ENCODE results near the gene ZNF530. TPM values are rescaled to one million over a fixed set of nuclear protein-coding genes. Genes with fewer than 3 reads are reported as not detected.

The ZNF530 gene
- total and polyA plus RNA-seq, 5 experiments from 2014 or later: 0.98 to 14.2 (median 5.6) TPM

DNA sequence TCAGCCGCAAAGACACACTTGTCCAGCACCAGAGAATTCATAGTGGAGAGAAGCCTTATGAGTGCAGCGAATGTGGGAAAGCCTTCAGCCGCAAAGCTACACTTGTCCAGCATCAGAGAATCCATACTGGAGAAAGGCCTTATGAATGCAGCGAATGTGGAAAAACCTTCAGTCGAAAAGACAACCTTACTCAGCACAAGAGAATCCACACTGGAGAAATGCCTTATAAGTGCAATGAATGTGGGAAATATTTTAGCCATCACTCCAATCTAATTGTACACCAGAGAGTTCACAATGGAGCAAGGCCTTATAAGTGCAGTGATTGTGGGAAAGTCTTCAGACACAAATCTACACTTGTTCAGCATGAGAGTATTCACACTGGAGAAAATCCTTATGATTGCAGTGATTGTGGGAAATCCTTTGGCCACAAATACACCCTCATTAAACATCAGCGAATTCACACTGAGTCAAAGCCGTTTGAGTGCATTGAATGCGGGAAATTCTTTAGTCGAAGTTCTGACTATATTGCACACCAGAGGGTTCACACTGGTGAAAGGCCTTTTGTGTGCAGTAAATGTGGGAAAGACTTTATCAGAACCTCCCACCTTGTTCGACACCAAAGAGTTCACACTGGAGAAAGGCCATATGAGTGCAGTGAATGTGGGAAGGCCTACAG, 21.1 kb downstream of the ZNF530 start:
- Mint-ChIP-seq H3K9me3 (peaks cover 20 to 100% (median 60%) of the 10 kb centered on the region in 9 donors), H3K27me3 (no peaks in the 10 kb centered on the region), H3K36me3 (peaks cover 74 to 91% (median 77%) of the 10 kb centered on the region in 3 donors), H3K4me1 (peaks cover 15 to 20% (median 17%) of the 10 kb centered on the region in 4 donors), H3K27ac (no peak overlapping the region), H3K4me3 (no peak overlapping the region)
- POLR2A ChIA-PET: no interaction called here
- ATAC-seq (no peak), DNase-seq (no peak)

DNA sequence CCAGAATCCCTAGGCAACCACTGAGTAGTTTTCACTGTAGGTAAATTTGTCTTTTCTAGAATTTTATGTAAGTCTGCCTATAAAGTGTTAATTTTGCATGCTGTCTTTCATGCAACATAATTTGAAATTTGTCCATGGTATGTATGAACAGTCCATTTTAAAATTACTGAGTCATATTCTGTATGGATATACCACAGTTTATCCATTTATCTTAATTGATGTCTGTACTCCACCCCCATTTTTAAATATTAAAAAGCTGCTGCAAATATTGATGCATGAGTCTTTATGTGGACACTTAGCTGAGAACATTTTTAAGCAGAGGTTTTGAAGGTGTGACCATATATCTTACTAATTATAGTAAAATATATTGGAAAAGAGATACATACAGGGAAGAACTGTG, 23.4 kb downstream of the ZNF530 start:
- Mint-ChIP-seq H3K9me3 (peaks cover 9 to 99% (median 46%) of the 10 kb centered on the region in 9 donors), H3K4me3 (no peak overlapping the region), H3K36me3 (peaks cover 56 to 75% (median 63%) of the 10 kb centered on the region in 3 donors), H3K27ac (peak overlapping the region in 1 of 10 donors; percentile 33), H3K4me1 (peaks cover under 1 to 4% (median 3%) of the 10 kb centered on the region in 4 donors), H3K27me3 (no peaks in the 10 kb centered on the region)
- no peak for DNase-seq
- POLR2A ChIA-PET: no interaction called here
- ATAC-seq: no peak

GRCh38 chr19:57632987-57633831, 33.5 kb downstream of the ZNF530 start, which contains the start of gene ZNF211:
Gene ZNF211 (plus strand): TSS chr19:57633168. CDS start chr19:57633347, 179 bp downstream.
- POLR2A ChIA-PET: interaction anchor here (0.6 to 3.0 kb wide), 15 partner anchors 15 to 730 kb away, joined by 3 to 22 read pairs (median 4); partner anchors contain the start of genes ZIK1, ZNF134, ZNF154 and ZNF419

GRCh38 chr19:57633832-57634131, 34.1 kb downstream of the ZNF530 start:
- Mint-ChIP-seq H3K27ac (peak overlapping the region in 9 of 10 donors; percentile 69 to 96 (median 92)), H3K4me3 (peak overlapping the region; percentile 84 to 97 (median 94)), H3K9me3 (peaks cover 18 to 62% (median 38%) of the 10 kb centered on the region in 9 donors), H3K36me3 (peaks cover 48 to 57% (median 54%) of the 10 kb centered on the region in 3 donors), H3K27me3 (no peaks in the 10 kb centered on the region), H3K4me1 (peaks cover 14 to 29% (median 25%) of the 10 kb centered on the region in 4 donors)
- ATAC-seq: no peak
- POLR2A ChIA-PET: interaction anchor here (1.1 to 3.0 kb wide), 7 partner anchors 18 to 729 kb away, joined by 3 to 22 read pairs (median 12); partner anchors contain the start of genes ZNF134, ZNF154, ZNF497 and ZNF530
- no peak for DNase-seq

More at GRCh38 chr19:57632987-57633831, 33.5 kb downstream of the ZNF530 start, which contains the start of gene ZNF211:
- DNase-seq (peak; percentile 75 to 94 (median 85)), ATAC-seq (peak; percentile 97 to 99)
- H3K36me3 Mint-ChIP-seq: peaks cover 42 to 54% (median 53%) of the 10 kb centered on the region in 3 donors
- H3K9me3 Mint-ChIP-seq: peaks cover 12 to 62% (median 38%) of the 10 kb centered on the region in 9 donors
- H3K27ac Mint-ChIP-seq: peak within 1 kb of the TSS; percentile 78 to 96 (median 94)
- peak within 1 kb of the TSS; percentile 84 to 97 (median 94) for H3K4me3 Mint-ChIP-seq
- H3K4me1 Mint-ChIP-seq: peaks cover 14 to 29% (median 25%) of the 10 kb centered on the region in 4 donors
- no peaks in the 10 kb centered on the region for H3K27me3 Mint-ChIP-seq

DNA sequence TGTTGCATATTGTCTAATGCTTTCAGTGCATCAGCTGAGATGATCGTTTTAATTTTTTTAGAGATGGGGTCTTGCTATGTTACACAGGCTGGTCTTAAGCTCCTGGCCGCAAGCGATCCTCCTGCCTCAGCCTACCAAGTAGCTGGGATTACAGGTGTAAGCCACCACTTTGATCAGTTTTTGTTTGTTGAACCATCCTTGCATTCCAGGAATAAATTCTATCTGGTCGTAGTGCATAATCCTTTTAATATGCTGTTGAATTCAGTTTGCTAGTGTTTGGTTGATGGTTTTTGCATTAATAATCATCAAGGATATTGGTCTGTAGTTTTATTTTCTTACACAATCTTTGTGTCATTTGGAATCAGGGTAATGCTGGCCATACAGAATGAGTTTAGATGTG, 37.7 kb downstream of the ZNF530 start:
- ATAC-seq: no peak
- Mint-ChIP-seq H3K9me3 (peaks cover 24 to 86% (median 58%) of the 10 kb centered on the region in 9 donors), H3K4me1 (peaks cover 14 to 28% (median 24%) of the 10 kb centered on the region in 4 donors)

DNA sequence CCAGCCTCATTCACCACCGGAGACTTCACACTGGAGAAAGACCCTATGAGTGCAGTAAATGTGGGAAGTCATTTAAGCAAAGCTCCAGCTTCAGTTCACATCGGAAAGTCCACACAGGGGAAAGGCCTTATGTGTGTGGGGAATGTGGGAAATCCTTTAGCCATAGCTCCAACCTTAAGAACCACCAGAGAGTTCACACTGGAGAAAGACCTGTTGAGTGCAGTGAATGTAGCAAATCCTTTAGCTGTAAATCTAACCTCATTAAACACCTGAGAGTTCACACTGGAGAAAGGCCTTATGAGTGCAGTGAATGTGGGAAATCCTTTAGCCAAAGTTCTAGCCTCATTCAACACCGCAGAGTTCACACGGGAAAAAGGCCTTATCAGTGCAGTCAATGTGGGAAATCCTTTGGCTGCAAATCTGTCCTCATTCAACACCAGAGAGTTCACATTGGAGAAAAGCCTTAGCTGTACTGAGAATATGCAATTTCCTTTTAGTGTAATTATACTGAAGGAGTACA, 42.1 kb downstream of the ZNF530 start:
- Mint-ChIP-seq H3K9me3 (peaks cover 20 to 99% (median 56%) of the 10 kb centered on the region in 9 donors), H3K36me3 (peaks cover 62 to 79% (median 64%) of the 10 kb centered on the region in 3 donors), H3K4me1 (no peaks in the 10 kb centered on the region), H3K27me3 (no peaks in the 10 kb centered on the region), H3K27ac (no peak overlapping the region), H3K4me3 (peak overlapping the region in 1 of 10 donors; percentile 20)
- ATAC-seq (no peak), DNase-seq (no peak)
- POLR2A ChIA-PET: no interaction called here

More for the DNA sequence above, 37.7 kb downstream of the ZNF530 start:
- POLR2A ChIA-PET: no interaction called here
- H3K36me3 Mint-ChIP-seq: peaks cover 81 to 84% (median 81%) of the 10 kb centered on the region in 3 donors
- no peak overlapping the region for H3K27ac Mint-ChIP-seq
- H3K27me3 Mint-ChIP-seq: no peaks in the 10 kb centered on the region
- peak in 1 of 10 donors; percentile 17 for DNase-seq
- H3K4me3 Mint-ChIP-seq: no peak overlapping the region

DNA sequence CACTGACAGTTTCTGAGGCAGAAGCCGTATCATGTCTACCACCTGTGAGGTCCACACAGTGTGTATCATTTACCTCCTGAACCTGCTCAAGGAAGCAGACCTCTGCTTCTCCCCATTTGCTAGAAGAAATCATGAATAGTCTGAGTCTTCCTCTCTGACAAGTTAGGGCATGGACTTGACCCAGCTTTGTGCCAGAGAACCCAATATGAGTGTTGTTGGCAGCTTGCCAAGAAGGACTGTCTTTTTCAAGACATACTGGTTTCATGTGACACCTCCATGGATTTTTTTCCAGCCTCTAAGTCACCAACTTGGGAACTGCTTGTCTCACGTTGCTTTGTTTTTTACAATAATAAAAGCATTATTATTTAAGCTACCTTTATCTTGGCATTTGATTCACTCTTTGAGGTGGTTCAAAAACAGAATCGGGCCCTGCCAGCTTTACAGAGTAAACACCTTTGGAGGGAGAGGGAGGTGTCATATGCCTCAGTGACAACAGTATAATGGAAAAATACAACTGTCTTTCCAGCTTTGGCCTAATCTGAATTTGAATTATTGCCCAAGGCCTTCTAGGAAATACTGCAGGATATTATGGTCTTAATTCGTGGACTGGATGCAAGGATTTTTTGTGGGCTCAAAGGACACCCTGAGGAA, 42.8 kb downstream of the ZNF530 start:
- ATAC-seq (no peak), DNase-seq (no peak)
- no peaks in the 10 kb centered on the region for H3K27me3 Mint-ChIP-seq
- no peak overlapping the region for H3K4me3 Mint-ChIP-seq
- peaks cover 55 to 75% (median 63%) of the 10 kb centered on the region in 3 donors for H3K36me3 Mint-ChIP-seq
- H3K4me1 Mint-ChIP-seq: no peaks in the 10 kb centered on the region
- POLR2A ChIA-PET: no interaction called here
- H3K27ac Mint-ChIP-seq: no peak overlapping the region
- H3K9me3 Mint-ChIP-seq: peaks cover 16 to 99% (median 53%) of the 10 kb centered on the region in 9 donors

- H3K4me3 Mint-ChIP-seq: no peak overlapping the region
- H3K36me3 Mint-ChIP-seq: peaks cover 43 to 68% (median 64%) of the 10 kb centered on the region in 3 donors
- peaks cover 10 to 99% (median 57%) of the 10 kb centered on the region in 9 donors for H3K9me3 Mint-ChIP-seq
- H3K27ac Mint-ChIP-seq: no peak overlapping the region
- ATAC-seq (no peak), DNase-seq (no peak)
- H3K27me3 Mint-ChIP-seq: no peaks in the 10 kb centered on the region
- POLR2A ChIA-PET: no interaction called here
- H3K4me1 Mint-ChIP-seq: no peaks in the 10 kb centered on the region
Measured at GRCh38 chr19:57643734-57644133, 44.0 kb downstream of the ZNF530 start.

GRCh38 chr19:57648331-57649003, 48.8 kb downstream of the ZNF530 start:
- peaks cover 10 to 58% (median 47%) of the 10 kb centered on the region in 3 donors for H3K36me3 Mint-ChIP-seq
- no peak for ATAC-seq
- POLR2A ChIA-PET: no interaction called here

DNA sequence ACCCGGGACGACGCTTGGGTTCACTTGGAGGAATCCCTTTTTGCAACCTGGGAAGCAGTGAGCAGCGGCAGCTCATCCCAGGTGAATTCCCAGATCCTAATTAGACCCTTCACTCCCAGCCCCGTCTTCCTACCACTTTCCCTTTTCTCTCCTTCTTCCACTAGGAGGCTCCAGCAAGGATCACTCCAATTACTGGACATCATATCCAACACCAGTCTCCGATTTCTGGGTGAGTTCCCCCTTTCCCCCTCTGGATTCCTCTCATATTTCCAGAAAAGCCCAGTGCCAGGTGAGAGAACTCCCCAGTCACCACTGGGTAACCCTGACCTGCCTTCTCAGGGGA, 51.9 kb downstream of the ZNF530 start:
- Mint-ChIP-seq H3K27me3 (peaks cover 20 to 52% (median 35%) of the 10 kb centered on the region in 5 donors), H3K9me3 (peaks cover 29 to 91% (median 76%) of the 10 kb centered on the region in 9 donors), H3K4me3 (peak overlapping the region in 3 of 10 donors; percentile 33 to 69 (median 62)), H3K27ac (peak overlapping the region in 1 of 10 donors; percentile 63), H3K36me3 (peaks cover 15 to 78% (median 55%) of the 10 kb centered on the region in 3 donors), H3K4me1 (peaks cover 0 to 8% (median 5%) of the 10 kb centered on the region in 4 donors)
- DNase-seq (no peak), ATAC-seq (no peak)
- POLR2A ChIA-PET: interaction anchor here (0.6 kb wide), 1 partner anchor 41 kb away, joined by 4 read pairs; no protein-coding TSS in a partner anchor

More at GRCh38 chr19:57648331-57649003, 48.8 kb downstream of the ZNF530 start:
- DNase-seq: no peak
- Mint-ChIP-seq H3K27ac (no peak overlapping the region), H3K4me3 (no peak overlapping the region), H3K9me3 (peaks cover 9 to 90% (median 57%) of the 10 kb centered on the region in 9 donors), H3K4me1 (peaks cover 0 to 8% (median 5%) of the 10 kb centered on the region in 4 donors), H3K27me3 (peaks cover 4 to 21% (median 9%) of the 10 kb centered on the region in 5 donors)

DNA sequence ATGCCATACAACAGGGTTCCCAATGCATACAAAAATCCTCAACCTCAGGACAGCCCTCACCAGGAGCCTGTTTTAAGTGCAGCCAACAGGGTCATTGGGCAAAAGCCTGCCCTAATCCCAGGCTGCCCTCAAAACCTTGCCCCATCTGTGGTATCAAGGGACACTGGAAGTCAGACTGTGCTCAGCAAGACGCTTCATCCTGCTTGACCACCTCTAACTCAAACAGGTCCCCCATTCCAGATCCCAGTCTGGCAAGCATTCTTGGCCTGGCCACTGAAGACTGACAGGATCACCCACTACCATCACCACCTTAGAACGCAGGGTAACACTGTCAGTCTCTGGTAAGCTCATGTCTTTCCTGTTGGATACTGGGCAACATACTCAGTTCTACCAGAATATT, 54.0 kb downstream of the ZNF530 start:
- H3K9me3 Mint-ChIP-seq: peaks cover 35 to 85% (median 59%) of the 10 kb centered on the region in 9 donors
- H3K27me3 Mint-ChIP-seq: peaks cover 27 to 54% (median 38%) of the 10 kb centered on the region in 5 donors
- no peak overlapping the region for H3K4me3 Mint-ChIP-seq
- H3K36me3 Mint-ChIP-seq: peaks cover 15 to 72% (median 54%) of the 10 kb centered on the region in 3 donors
- no peak overlapping the region for H3K27ac Mint-ChIP-seq
- ATAC-seq (no peak), DNase-seq (no peak)
- H3K4me1 Mint-ChIP-seq: peaks cover 0 to 8% (median 5%) of the 10 kb centered on the region in 4 donors
- POLR2A ChIA-PET: no interaction called here

Measured in naive thymus-derived CD8-positive, alpha-beta T cell (primary cell).